ENCODE data around the gene PNPLA7.

Gene PNPLA7

DNA sequence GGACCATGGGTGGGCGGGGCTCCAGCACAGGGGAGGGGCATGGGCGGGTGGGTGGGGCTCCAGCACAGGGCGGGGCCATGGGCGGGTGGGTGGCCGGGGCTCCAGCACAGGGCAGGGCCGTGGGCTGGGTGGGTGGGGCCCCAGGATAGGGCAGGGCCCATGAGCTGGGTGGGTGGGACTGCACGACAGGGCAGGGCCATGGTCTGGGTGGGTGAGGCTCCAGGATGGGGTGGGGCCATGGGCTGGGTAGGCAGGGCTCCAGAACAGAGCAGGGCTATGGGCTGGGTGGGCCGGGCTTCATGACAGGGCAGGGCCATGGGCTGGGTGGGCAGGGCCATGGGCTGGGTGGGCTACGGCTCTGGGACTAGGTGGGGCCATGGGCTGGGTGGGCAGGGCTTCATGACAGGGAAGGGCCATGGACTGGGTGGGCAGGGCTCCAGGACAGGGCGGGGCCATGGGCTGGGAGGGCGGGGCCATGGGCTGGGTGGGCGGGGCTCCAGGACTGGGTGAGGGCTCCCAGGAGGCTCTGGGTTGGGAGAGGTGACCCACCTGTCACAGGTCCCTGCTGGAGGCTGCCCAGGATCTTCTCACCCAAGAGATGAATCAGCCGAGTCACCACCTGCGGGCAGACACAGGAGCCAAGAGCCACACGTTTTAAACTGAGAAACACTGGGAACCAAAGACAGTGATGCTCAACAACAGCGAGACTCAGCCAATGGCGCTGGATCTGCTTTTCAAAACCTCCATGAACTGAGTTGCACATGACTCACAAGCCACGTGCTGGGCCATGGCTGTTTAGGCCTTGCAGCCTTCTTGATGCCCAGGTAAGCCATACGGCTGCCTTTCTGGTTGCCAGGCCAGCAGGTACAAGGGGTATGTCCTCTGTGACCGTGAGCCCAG lies 57.5 kb downstream of the PNPLA7 start:
- no peak for DNase-seq

DNA sequence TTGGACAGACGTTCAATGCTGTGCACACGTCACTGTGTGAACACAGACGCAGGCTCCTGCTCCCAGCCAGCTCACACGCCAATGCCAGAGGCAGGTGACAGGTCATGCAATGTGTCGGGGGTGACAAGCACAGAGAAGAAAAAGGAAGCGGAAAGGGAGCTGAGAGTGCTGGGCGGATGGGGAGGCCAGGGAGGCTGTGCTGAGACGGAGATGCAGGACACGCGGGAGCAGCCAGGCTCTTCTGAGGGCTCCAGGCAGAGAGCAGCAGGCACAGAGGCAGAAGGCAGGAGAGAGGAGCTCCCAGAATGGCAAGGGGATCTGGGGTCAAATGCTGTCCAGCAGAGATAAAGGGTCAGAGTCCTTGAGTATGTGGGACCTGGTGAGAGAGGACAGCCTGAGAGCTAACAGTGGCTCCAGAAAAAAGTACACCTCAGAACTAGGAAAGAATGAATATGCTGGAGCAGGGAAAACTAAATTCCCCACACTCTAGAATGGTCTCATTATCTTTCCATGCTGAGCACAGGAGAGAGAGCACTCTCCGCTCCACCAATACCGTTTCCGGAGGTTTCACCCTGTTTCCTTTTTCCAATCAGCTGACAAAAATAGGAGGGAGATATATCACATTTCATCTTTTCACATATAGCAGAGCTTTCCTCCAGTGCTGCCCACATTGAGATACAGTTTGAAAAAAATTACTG lies 58.3 kb downstream of the PNPLA7 start:
- no peak for DNase-seq

GRCh38 chr9:137490532-137491186 lies 59.5 kb downstream of the PNPLA7 start:
- DNase-seq, result no peak

GRCh38 chr9:137488906-137489305 lies 61.3 kb downstream of the PNPLA7 start:
- no peak for DNase-seq

GRCh38 chr9:137488327-137488653 lies 61.9 kb downstream of the PNPLA7 start:
- DNase-seq, result no peak

GRCh38 chr9:137487454-137488326 lies 62.5 kb downstream of the PNPLA7 start:
- no peak for DNase-seq

GRCh38 chr9:137486545-137487453 lies 63.4 kb downstream of the PNPLA7 start:
- no peak for DNase-seq

GRCh38 chr9:137486141-137486490 lies 64.1 kb downstream of the PNPLA7 start:
- DNase-seq, result no peak

DNA sequence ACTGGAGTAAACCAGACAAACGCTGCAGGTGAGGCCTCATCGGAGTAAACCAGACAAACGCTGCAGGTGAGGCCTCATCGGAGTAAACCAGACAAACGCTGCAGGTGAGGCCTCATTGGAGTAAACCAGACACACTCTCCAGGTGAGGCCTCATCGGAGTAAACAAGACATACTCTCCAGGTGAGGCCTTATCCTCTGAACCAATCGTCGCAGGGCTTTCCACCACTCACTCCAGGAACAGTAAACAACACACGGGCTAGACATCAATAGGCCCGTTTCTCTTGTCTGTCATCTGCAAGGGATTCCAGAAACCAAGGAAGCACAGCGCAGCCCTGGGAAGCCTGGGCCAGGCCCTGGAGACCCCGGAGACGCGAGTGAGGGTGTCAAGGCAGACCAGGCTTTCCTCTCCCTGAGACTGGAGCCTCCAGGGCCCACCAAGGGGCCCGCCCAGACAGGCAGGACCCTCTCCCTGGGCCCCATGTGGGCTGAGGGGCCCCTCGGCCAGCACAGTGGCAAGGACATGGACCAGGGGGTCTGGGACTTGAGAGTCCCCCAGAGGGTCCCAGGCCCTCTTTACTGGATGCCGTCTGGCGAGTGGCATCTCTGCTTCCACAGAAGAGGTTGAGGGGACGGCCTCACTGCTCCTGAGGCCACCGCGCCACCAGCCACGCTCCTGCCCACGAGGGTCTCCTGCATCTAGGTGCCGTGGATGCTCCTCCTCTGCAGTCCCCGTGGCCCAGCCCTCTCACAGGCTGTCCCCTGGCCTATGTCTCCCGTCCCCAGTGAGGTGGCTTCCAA lies 64.7 kb downstream of the PNPLA7 start:
- DNase-seq, result no peak

- DNase-seq, result no peak
Measured at GRCh38 chr9:137484551-137485315, 65.5 kb downstream of the PNPLA7 start.

DNA sequence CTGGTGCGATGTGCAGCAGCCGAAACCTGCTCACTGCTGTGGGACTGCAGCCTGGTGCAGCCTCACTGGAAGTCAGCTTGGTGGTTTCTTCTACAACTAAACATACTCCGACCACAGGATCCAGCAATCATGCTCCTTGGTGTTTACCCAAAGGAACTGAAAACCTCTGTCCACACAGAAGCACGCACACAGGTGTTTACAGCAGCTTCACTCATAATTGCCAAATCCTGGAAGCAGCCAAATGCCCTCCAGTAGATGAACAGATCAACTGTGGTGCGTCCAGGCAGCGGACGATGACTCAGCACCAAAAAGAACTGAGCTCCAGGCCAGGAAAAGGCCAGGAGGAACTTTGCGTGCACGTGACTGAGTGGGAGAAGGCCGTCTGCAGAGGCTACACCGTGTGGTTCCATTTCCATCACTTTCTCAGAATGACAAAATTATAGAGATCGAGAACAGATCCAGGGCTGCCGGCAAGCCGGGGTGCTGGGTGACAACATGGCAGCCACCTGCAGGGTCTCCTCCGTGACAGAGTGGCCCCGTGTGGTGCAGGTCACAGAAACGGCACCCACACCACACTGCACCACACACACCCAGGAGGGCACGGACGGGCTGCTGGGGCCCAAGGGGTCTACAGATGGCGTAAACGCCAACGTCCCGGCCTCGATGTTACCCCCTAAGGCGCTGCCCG lies 68.0 kb downstream of the PNPLA7 start:
- DNase-seq, result no peak

DNA sequence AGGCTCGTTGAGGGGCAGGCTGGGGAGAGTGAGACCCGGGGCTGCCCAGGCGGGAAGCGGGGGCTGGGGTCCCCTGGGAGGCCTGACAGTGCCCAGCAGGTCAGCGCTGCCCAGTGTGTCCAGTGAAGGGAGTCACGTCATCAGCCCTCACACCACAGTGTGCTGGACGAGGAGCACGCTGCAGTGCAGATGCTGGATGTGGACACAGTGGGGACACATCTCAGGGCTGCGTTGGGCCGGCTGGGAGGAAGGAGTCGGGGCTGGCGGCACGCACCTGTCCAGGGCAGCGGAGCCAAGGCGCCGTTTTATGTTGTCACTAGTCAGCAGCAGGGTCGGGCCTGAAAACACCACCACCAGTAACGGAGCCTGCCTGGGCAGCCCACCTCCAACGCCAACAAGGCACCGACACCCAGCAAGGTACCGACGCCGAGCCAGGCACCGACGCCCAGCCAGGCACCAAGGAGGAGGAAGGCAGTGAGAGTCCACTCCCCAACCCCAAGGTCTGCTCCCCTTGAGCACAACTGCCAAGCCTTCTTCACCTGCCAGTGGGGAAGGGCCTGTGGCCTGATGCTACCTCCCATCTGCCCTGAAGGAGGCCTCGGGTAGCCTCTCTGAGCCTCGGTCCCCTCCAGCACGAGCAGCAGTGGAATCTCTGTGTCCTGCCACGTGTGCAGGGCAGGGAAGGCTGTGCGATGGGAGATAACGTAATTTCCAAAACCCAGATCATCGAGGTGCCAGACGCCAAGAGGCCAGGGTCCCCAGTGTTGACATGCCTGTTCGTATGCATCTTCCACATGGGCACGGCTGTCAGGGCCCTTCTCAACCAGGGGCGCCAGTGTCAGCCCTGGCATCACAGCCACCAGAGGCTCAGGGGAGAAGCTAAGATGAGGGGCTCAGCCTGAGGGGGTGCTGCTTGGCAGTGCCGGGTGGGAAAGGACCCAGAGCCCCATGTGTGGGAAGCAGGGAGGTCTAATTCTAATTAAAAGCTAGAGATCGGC lies 69.2 kb downstream of the PNPLA7 start:
- DNase-seq, result no peak

DNA sequence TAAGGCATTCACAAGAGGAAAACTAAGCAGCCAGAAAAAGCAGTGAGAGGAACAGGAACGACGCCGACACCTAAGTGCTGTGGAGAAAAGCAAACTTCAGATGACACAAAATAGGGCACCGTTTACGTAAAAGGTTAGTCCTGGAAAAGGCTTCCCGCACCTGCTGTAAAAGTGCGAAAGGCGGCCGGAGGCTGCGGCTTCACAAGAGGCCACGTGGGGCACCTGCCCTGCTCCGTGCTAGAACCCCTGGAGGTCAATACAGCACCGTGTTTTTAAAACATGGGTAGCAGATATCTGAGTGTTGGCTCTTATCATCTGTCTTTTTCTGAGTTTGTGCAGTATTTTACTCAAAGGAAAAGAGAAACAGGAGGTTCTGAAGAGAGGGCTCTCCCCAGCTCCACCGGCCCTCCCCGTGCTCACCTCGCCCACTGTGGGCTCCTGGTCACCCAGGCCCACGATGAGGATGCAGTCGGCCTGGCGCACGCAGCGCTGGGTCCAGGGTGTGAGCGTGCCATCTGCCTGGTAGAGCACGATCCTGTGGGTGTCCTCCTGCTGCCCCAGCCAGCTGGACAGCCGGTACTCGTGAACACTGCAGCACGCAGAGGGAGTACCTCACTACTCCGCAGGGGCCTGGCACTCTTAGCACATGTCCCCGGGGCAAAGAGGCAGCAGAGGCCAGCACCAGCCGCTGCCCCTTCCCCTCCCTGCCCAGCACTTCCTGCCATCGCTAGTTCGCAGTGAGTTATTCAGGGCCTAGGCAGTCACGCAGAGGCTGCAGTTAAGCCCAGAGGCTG lies 70.1 kb downstream of the PNPLA7 start:
- no peak for DNase-seq

GRCh38 chr9:137478962-137479861 lies 71.0 kb downstream of the PNPLA7 start:
- DNase-seq, result no peak

- no peak for DNase-seq
Measured at GRCh38 chr9:137478613-137478961, 71.6 kb downstream of the PNPLA7 start.

Data from NCI-H526 treated with DMSO at 0.1 percent for 48 hours (cell line).